GM21423 (cell line): ENCODE data around the gene LSM3.

Source experiments
- ATAC-seq: cut with Tn5 transposase; IDR thresholded peaks from one replicate; pipeline ENCODE4 v1.9.1; 2021; ENCODE audit warnings: mild to moderate bottlenecking, moderate library complexity; ENCODE audit not compliant: unreplicated experiment

The LSM3 gene

GRCh38 chr3:14142567-14143270, 35.9 kb upstream of the LSM3 start:
- no peak for ATAC-seq

DNA sequence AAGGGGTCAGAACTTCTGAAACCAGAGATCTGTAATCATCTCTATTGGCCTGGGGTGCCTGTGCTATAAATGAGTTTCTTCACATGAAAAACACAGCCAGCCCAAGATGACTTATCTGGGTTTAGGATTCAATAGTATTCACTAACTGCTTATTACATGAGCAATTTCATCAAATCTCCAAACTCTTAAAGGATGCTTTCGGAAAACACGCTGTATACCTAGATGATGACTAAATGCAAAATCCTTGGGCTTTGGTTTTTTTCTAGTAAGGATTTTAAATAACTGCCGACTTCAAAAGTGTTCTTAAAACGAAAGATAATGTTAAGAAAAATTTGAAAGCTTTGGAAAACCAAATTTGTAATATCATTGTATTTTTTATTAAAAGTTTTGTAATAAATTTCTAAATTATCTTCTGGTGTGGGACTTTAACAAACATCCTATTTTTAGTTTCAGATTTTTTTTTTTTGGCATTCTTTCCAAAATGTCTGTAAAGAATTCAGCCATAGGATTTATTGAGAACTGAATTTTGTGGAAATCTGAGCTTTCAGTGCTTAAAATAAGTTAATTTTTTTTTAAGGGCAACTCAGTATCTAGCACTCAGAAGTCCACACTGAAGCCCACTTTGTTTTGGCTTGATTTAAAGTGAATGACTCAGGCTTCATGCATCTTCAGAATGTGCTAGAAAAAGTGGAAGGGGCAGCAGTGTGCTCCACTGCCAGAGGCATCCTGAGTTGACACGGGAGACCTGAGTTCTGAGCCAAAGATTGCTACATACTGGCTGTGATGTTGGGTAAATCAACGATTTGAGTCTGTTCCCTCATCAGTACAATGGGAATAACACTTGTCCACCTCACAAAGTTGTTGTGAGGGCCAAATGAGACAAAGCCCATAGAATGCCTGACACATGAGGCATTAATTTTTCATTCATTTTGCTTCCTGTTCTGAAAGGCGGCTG, 35.1 kb upstream of the LSM3 start:
- no peak for ATAC-seq

- ATAC-seq: peak; percentile 92
Observed at GRCh38 chr3:14144423-14145075, 34.1 kb upstream of the LSM3 start.

- ATAC-seq: no peak
Observed at GRCh38 chr3:14145236-14145635, 33.4 kb upstream of the LSM3 start.

GRCh38 chr3:14145670-14146380, 32.8 kb upstream of the LSM3 start:
- ATAC-seq: no peak

DNA sequence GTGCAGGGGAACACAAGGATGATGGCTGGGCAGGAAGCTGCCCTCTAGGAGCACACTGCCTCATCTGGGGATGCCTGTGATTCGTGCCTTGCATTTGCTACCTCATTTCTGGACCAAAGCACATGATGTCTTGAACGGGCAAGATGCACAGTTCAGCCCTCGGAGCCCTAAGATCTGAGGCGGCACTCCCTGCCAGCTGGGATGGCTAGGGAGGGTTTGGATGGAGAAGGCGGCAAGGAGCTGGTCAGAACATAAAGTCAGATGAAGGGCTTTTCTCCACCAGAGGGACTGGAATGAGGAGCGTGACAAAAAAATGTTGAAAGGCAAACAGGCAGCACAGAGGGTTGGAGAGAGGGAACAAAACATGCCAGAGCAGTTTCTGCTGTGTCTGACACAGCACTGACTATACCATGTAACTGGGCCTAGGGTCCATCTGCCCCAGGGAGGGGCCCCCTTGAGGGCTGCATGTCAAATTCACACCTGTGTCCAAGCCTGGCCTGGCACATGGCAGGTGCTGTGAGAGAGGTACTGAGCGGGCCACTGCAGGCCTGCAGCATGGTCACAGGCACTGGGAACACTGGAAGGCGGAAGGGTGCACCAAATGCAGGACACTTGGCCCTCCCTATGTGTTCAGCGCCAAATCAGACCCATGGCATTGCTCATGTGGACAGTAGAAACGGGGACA, 32.1 kb upstream of the LSM3 start:
- ATAC-seq: no peak

DNA sequence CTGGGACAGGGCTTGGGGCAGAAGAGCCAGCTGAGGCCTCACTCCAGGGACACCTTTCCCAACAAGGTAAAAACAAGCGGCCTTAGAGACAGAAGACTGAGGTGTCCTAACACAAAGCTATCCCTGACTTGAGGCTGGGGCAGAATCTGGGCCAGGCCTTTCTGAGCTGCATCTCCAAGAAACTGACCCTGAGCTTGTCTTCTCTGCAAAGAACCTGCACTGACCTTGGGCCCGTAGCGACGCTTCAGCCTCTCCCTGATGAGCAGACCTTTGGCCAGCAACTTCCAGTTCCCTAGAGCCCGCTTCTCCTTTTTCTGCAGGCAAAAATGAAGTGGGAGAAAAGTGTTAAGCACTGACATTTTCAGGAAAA, 31.6 kb upstream of the LSM3 start:
- ATAC-seq: no peak

GRCh38 chr3:14147617-14148016, 31.0 kb upstream of the LSM3 start:
- ATAC-seq: no peak

GRCh38 chr3:14148041-14148985, 30.3 kb upstream of the LSM3 start:
- ATAC-seq: no peak

DNA sequence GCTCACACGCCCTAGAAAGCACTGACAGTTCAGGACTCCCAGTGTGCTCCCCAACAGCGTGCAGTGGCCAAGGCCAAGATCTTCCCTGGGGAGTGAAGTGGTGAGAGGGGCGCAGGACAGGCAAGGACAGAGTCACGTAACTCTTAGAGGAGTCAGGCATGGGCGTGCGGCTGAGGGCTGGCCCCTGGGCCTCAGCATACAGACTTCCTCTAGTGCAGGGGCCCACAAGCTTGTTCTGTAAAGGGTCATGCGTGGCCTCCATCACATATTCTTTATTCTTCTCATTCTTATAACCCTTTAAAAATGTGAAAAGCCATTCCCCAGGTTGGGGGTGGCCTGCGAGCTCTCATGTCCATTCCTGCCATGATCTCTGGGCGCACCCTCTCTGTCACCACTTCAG, 28.5 kb upstream of the LSM3 start:
- no peak for ATAC-seq

DNA sequence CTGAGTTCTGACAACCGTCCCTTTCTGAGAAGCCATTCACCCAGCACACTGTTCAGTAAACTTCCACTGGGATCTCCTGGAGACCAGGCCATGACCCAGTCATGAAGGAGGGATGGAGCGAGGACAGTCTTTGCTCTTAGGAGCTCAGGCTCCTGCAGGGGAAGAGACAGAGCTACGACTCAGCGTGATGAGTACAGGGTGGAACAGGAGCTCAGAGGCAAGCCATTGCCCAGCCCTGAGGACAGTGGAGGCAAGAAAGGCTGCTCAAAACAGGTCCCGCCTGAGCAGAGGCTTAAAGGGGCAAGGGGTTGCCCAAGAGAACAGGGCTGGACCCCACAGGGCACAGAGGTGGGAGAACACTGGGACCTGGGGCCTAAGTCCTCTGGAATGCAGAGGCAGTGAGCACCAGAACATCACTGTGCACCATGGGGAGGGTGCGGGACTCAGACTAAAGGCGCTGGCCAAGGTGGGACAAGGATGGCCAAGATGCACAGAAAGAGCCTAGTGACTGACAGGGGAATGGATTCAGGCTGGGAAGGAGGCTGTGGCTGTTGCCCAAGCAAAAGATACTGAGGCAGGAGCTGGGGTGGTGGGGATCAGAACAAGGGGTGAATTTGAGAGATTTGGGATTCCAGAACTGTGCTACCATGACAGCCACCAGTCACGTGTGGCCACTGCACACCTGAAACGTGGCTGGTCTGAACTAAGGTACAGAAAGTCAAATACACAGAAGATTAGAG, 28.0 kb upstream of the LSM3 start:
- no peak for ATAC-seq

DNA sequence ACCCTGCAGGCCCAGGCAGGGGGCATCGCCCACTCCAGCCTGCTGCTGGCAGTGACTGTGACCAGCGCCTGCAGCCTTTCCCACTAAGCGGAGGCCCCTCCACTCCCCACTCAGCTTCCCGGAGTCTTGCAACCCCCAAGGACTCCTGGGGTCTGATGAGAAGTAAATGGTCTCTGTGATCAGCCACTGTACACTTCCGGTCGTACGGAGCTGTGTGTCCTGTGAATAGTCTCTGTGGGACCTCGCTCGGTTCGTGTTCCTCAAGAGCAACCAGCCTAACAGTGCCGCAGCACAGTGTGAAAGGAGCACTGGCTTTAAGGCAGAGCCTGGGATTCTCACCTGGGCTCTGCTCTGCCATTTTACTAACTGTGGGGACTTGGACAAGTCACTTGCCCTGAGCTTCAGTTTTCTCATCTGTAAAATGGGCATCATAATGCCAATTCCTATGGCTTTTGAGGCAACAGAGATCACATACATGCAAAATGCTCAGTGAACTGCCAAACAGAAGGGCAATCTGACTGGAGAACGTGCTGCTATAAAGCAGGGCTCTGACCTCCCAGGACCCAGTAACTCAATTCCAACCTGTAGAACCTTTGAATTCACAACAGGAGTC, 27.0 kb upstream of the LSM3 start:
- no peak for ATAC-seq

DNA sequence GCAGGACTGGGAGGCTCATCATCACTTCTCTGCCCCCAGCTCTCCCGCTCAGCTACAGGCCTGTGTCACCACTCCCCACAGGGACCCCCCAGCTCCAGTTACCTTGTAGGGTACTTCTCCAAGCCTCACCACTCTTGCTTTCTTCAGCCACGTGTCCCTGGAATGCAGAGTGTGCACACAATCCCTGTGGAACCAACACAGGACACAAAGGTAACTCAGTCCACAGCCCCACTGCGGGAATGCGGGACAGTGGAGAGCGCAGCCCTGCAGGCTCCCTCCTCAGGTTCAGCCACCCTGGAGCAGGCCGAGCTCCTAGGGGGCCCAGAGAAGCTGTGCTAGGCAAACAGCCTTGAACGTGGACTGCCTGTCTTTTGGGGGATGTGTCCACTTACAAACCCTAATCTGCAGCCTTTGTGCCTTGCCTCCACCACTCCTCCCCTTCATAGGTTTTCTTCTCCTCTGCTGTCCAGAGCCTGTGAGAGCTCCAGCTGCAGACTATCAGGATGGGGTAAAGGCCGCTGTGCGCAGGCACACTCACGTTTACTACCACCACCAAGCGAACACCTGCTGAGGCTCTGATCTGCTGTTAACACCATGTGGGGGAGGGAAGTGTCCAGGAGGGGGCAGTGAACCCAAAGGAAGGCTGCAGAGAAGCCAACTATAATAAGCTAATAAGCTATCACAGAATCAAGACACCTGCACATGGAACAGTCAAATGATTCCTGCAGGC, 26.2 kb upstream of the LSM3 start:
- no peak for ATAC-seq

GRCh38 chr3:14152963-14153355, 25.7 kb upstream of the LSM3 start:
- no peak for ATAC-seq

GRCh38 chr3:14153663-14154062, 25.0 kb upstream of the LSM3 start:
- no peak for ATAC-seq

DNA sequence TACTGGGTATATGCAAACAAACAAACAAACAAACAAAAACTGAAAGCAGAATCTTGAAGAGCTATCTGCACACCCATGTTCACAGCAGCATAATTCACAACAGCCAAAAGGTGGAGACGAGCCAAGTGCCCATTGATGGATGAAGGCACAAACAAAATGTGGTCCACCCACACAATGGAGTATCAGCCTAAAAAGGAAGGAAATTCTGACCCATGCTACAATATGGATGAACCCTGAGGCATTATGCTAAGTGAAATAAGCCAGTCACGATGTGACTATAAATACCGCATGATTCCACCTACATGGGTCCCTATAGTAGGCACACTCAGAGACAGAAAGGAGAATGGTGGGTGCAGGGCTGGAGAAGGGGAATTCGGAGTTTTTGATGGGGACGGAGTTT, 24.3 kb upstream of the LSM3 start:
- no peak for ATAC-seq

DNA sequence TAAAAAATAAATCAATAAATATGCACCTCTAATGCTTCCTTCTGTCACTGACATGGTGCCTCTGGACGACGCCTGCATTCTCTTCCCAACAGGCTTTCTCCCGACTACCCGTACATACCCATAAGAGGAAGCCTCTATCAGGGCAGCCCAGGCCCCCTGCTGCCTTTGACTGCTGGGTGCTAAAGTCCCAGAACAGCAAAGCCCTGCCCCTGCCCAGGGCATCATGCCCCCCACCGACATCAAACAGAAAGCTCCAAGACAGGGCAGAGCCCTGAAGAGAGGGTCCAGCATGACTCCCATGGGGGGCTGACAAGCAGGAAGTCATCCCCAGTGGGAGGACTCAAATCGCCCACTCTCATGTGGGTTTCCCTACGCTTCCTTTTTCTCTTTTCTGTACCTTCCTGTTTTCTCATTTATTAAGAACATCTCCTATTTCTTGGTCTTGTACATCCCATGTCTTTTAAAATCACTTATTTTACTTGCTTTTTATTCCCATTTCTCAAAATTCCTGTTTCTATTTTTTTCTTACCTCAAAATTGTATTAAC, 23.6 kb upstream of the LSM3 start:
- no peak for ATAC-seq
